ENCODE results near the gene ANGPTL2.

The ANGPTL2 gene

DNA sequence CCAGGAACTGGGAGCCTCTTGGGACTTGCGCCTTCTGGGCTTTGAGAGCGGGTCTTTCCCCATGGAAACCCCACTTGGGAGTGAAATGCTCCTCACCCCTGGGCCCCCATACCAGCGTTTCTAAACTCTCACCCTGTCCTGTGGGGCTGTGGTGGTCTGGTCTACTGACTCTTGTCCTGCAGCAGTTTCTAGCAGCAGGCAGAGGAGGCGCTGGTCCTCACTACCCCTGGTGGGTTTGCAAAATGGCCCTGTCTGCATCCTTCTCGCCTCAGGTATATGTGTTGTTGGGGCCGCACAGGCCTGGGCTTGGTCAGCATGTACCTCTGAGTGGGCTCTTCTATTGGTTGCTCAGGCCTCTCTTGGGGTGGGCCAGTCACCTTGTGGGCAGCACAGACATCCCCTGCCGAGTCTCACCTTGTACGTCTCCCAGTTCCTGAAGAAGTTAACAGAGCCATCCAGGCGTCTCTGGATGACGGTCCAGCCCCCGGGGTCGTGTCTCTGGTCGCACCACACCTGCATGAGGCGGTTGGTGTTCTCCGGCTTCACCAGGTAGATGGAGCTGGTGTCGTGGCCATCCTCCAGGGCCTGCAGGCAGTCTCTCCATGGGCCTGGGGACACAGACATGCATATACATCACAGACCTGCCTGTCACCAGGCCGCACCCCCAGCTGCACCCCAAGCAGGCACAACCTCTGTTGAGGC lies 29.0 kb downstream of the ANGPTL2 start:
- no peaks in the 10 kb centered on the region for H3K9me3 ChIP-seq
- H3K4me1 ChIP-seq (ENCODE audit: control insufficient read depth in 1 of 2, insufficient read depth in 1 of 2, low read depth in 1 of 2, low read length in 1 of 2) = no peaks in the 10 kb centered on the region
- no peak overlapping the region for H3K27ac ChIP-seq
- TF ChIP-seq, protein P1, sequence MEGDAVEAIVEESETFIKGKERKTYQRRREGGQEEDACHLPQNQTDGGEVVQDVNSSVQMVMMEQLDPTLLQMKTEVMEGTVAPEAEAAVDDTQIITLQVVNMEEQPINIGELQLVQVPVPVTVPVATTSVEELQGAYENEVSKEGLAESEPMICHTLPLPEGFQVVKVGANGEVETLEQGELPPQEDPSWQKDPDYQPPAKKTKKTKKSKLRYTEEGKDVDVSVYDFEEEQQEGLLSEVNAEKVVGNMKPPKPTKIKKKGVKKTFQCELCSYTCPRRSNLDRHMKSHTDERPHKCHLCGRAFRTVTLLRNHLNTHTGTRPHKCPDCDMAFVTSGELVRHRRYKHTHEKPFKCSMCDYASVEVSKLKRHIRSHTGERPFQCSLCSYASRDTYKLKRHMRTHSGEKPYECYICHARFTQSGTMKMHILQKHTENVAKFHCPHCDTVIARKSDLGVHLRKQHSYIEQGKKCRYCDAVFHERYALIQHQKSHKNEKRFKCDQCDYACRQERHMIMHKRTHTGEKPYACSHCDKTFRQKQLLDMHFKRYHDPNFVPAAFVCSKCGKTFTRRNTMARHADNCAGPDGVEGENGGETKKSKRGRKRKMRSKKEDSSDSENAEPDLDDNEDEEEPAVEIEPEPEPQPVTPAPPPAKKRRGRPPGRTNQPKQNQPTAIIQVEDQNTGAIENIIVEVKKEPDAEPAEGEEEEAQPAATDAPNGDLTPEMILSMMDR (IDR thresholded peaks at IDR 0.05) = no peak
- no peaks in the 10 kb centered on the region for H3K36me3 ChIP-seq
- H3K27me3 ChIP-seq = no peaks in the 10 kb centered on the region
- no peak overlapping the region for H3K4me3 ChIP-seq (ENCODE audit: low read depth in 1 of 2, low read length in 1 of 2)

DNA sequence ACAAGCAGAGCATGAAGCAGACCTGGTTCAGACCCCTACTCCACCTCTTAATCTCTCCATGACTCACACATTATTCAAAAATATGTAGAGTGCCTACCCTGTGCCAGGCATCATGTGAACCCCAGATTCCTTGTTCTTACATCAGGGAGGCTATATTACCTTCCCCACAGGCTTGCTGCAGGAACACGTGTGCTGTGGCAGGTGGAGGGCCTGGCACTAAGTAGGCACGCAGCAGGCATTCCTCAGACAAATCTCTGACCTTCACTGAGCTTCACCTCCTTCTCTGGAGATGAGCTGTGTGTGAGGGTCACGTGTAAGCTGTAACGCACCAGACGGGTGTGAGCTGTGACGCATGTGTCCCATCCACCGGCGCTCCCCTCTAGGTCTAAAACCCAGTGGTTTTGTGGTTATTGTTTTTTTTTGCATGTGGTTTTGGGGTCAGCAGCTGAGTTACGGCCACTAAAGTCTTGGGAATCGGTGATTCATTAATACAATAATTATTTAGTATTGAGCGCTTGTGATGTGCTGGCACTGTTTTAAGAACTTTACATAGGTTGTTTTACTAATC lies 30.3 kb downstream of the ANGPTL2 start:
- Histone ChIP-seq H3K4me3 (ENCODE audit: low read depth in 1 of 2, low read length in 1 of 2) (no peak overlapping the region), H3K9me3 (no peaks in the 10 kb centered on the region), H3K27me3 (no peaks in the 10 kb centered on the region), H3K4me1 (ENCODE audit: control insufficient read depth in 1 of 2, insufficient read depth in 1 of 2, low read depth in 1 of 2, low read length in 1 of 2) (no peaks in the 10 kb centered on the region), H3K27ac (no peak overlapping the region), H3K36me3 (no peaks in the 10 kb centered on the region)
- TF ChIP-seq, protein P1 (IDR thresholded peaks at IDR 0.05) = no peak

DNA sequence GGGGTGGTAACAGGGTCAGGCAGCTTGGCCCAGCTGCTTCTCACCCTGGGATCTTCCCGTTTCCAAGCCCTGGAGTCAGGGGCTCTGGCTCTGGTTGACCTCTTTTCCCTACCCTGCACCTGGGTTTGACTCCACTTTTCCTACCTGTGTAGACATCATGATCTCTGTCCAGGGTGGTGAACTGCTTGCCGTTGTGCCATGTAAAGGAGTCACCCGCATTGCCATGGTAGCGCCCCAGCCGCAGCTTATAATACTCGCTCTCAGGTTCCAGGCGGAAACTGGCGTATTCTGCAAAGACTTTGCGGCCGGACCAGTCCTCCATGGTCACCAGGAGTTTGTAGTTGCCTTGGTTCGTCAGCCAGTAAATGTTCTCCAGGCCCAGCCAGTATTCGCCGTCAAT lies 30.9 kb downstream of the ANGPTL2 start:
- H3K36me3 ChIP-seq = no peaks in the 10 kb centered on the region
- H3K27me3 ChIP-seq = no peaks in the 10 kb centered on the region
- H3K9me3 ChIP-seq = no peaks in the 10 kb centered on the region
- no peak overlapping the region for H3K27ac ChIP-seq
- H3K4me3 ChIP-seq (ENCODE audit: low read depth in 1 of 2, low read length in 1 of 2) = no peak overlapping the region
- H3K4me1 ChIP-seq (ENCODE audit: control insufficient read depth in 1 of 2, insufficient read depth in 1 of 2, low read depth in 1 of 2, low read length in 1 of 2) = no peaks in the 10 kb centered on the region
- TF ChIP-seq, protein P1 (IDR thresholded peaks at IDR 0.05) = no peak

DNA sequence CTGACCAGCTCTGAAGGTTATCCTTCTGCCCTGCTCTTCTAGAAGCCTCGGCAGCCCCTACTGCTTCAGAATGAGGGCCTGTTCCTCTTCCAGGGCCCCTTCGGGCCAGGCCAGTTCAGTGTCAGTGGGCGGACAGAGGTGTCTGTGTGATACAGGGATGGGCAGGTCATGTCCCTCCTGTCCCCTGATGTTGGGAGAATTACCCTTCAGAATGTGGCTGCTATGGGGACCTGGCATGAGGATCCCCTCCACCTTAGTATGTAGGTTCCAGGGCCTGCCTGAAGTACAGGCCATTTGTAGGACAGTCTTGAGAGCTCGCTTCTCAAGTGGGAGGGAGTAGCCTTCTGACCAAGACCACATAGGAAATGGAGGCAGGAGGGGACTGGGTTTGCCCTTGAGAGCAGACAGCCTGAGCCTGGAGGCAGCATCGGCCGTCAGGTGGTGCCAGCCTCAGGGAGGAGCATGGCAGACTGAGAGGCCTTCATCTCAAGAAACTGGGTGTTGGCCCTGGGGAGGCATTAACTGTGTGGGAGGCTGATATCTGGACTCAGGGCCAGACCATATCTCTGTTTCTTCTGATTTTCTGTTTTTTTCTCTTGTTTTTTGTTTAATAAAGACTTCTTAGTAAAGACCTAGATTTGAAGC lies 32.0 kb downstream of the ANGPTL2 start:
- Histone ChIP-seq H3K36me3 (no peaks in the 10 kb centered on the region), H3K4me1 (ENCODE audit: control insufficient read depth in 1 of 2, insufficient read depth in 1 of 2, low read depth in 1 of 2, low read length in 1 of 2) (no peaks in the 10 kb centered on the region)
- TF ChIP-seq, protein P1 (IDR thresholded peaks at IDR 0.05) = no peak

DNA sequence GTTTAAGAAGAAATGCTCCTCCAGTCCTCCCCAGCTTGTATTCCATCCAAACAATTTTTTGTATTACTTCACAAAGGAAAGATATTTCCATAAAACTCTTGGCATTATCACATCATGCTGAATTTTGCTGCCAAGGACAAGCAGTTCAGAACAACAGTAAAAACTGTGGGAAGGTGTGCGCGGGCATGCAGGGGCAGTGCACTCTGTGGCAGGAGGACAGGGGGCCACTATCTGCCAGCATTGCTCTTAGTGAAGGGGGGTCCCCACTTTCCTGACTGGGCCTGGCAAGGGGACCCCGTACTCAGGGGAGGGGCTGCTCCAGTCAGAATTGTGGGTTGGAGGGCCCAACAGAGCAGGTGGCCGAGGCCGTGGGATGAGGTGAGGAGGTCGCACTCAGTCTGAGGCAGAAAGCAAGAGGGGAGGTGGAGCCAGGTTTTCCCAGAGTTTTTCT lies 32.8 kb downstream of the ANGPTL2 start:
- H3K27me3 ChIP-seq = no peaks in the 10 kb centered on the region
- TF ChIP-seq, protein P1 (IDR thresholded peaks at IDR 0.05) = no peak
- H3K36me3 ChIP-seq = no peaks in the 10 kb centered on the region
- H3K9me3 ChIP-seq = no peaks in the 10 kb centered on the region
- H3K4me3 ChIP-seq (ENCODE audit: low read depth in 1 of 2, low read length in 1 of 2) = no peak overlapping the region
- H3K27ac ChIP-seq = no peak overlapping the region
- no peaks in the 10 kb centered on the region for H3K4me1 ChIP-seq (ENCODE audit: control insufficient read depth in 1 of 2, insufficient read depth in 1 of 2, low read depth in 1 of 2, low read length in 1 of 2)

More for the DNA sequence above, 32.0 kb downstream of the ANGPTL2 start:
- Histone ChIP-seq H3K9me3 (no peaks in the 10 kb centered on the region), H3K4me3 (ENCODE audit: low read depth in 1 of 2, low read length in 1 of 2) (no peak overlapping the region), H3K27ac (no peak overlapping the region), H3K27me3 (no peaks in the 10 kb centered on the region)
